Activated CD4-positive, alpha-beta T cell treated with anti-CD3 and anti-CD28 coated beads, Interleukin-2, Interleukin-6, amounts not matched to agents 100 ng/mL and 50 ng/mL, durations not matched to agents 16 hours and 8 hours (primary cell): ENCODE measurements around the gene MYO18A.
"Not testable (repeated sequence)": the region's sequence is repeated elsewhere in the genome, so short reads cannot be mapped to it uniquely, and the experiment has no call there.

Source experiments
- DNase-seq: peaks from one replicate; pipeline ENCODE4 v3.0.0-alpha.2; 2020

Gene MYO18A

GRCh38 chr17:29165261-29165660 lies 14.9 kb downstream of the MYO18A start:
- no peak for DNase-seq

GRCh38 chr17:29163563-29163962 lies 16.6 kb downstream of the MYO18A start:
- DNase-seq: no peak

- DNase-seq: no peak
Observed at GRCh38 chr17:29162909-29163341, 17.3 kb downstream of the MYO18A start.

- DNase-seq: no peak
Observed at GRCh38 chr17:29162082-29162908, 17.9 kb downstream of the MYO18A start.

- DNase-seq: no peak
Observed at GRCh38 chr17:29160253-29160652, 19.9 kb downstream of the MYO18A start.

GRCh38 chr17:29159306-29159860 lies 20.8 kb downstream of the MYO18A start:
- DNase-seq: no peak

- no peak for DNase-seq
Observed at GRCh38 chr17:29158488-29159275, 21.5 kb downstream of the MYO18A start.

- no peak for DNase-seq
Observed at GRCh38 chr17:29158096-29158487, 22.1 kb downstream of the MYO18A start.

GRCh38 chr17:29157310-29157709 lies 22.9 kb downstream of the MYO18A start:
- no peak for DNase-seq

- DNase-seq: no peak
Observed at GRCh38 chr17:29156781-29157180, 23.4 kb downstream of the MYO18A start.

- DNase-seq: no peak
Observed at GRCh38 chr17:29155966-29156338, 24.2 kb downstream of the MYO18A start.

- peak; percentile 87 for DNase-seq
Observed at GRCh38 chr17:29155227-29155965, 24.8 kb downstream of the MYO18A start.

- DNase-seq: peak; percentile 37
Observed at GRCh38 chr17:29154516-29155226, 25.5 kb downstream of the MYO18A start.

- DNase-seq: no peak
Observed at GRCh38 chr17:29151567-29151966, 28.6 kb downstream of the MYO18A start.

GRCh38 chr17:29150161-29150560 lies 30.0 kb downstream of the MYO18A start:
- no peak for DNase-seq

- DNase-seq: no peak
Observed at GRCh38 chr17:29149431-29150064, 30.6 kb downstream of the MYO18A start.

- DNase-seq: peak; percentile 96
Observed at GRCh38 chr17:29148790-29149430, 31.3 kb downstream of the MYO18A start.

- no peak for DNase-seq
Observed at GRCh38 chr17:29148257-29148789, 31.9 kb downstream of the MYO18A start.

GRCh38 chr17:29147682-29148081 lies 32.5 kb downstream of the MYO18A start:
- no peak for DNase-seq

- DNase-seq: not testable (repeated sequence)
Observed at GRCh38 chr17:29147228-29147627, 33.0 kb downstream of the MYO18A start.

GRCh38 chr17:29146369-29146972 lies 33.7 kb downstream of the MYO18A start:
- DNase-seq: peak; percentile 32
